ENCODE data around the gene LIN28A. TPM values are rescaled to one million over a fixed set of nuclear protein-coding genes. Genes with fewer than 3 reads are reported as not detected.

LIN28A gene
- total RNA-seq: not detected in 2 replicates

GRCh38 chr1:26410706-26411623 is at the start of gene LIN28A:
LIN28A (plus strand) TSS chr1:26410817; CDS start chr1:26410892, 75 bp downstream.
- H3K4me3 ChIP-seq (ENCODE audit: low read depth, low read length): no peak within 1 kb of the TSS
- no peak for DNase-seq (ENCODE audit: low read depth)
- TF ChIP-seq CTCF (IDR thresholded peaks at IDR 0.05; ENCODE audit: insufficient read depth, low read length, poor library complexity, severe bottlenecking): no peak
- no peaks in the 10 kb centered on the region for H3K36me3 ChIP-seq (ENCODE audit: control insufficient read depth, insufficient read depth, low read length)
- H3K27me3 ChIP-seq (ENCODE audit: control insufficient read depth, insufficient read depth, low read length): peaks cover 61% of the 10 kb centered on the region

GRCh38 chr1:26361605-26362122 is 49.0 kb upstream of the LIN28A start:
- Histone ChIP-seq H3K36me3 (ENCODE audit: control insufficient read depth, insufficient read depth, low read length) (no peaks in the 10 kb centered on the region), H3K27me3 (ENCODE audit: control insufficient read depth, insufficient read depth, low read length) (peaks cover 45% of the 10 kb centered on the region), H3K4me3 (ENCODE audit: low read depth, low read length) (no peak overlapping the region)
- DNase-seq (ENCODE audit: low read depth): no peak
- no peak for TF ChIP-seq CTCF (IDR thresholded peaks at IDR 0.05; ENCODE audit: insufficient read depth, low read length, poor library complexity, severe bottlenecking)

GRCh38 chr1:26362331-26362730 is 48.3 kb upstream of the LIN28A start:
- Histone ChIP-seq H3K36me3 (ENCODE audit: control insufficient read depth, insufficient read depth, low read length) (no peaks in the 10 kb centered on the region), H3K27me3 (ENCODE audit: control insufficient read depth, insufficient read depth, low read length) (peaks cover 45% of the 10 kb centered on the region), H3K4me3 (ENCODE audit: low read depth, low read length) (no peak overlapping the region)
- no peak for TF ChIP-seq CTCF (IDR thresholded peaks at IDR 0.05; ENCODE audit: insufficient read depth, low read length, poor library complexity, severe bottlenecking)
- DNase-seq (ENCODE audit: low read depth): no peak

GRCh38 chr1:26363549-26364448 is 46.8 kb upstream of the LIN28A start:
- H3K4me3 ChIP-seq (ENCODE audit: low read depth, low read length): no peak overlapping the region
- DNase-seq (ENCODE audit: low read depth): no peak
- peaks cover 40% of the 10 kb centered on the region for H3K27me3 ChIP-seq (ENCODE audit: control insufficient read depth, insufficient read depth, low read length)
- H3K36me3 ChIP-seq (ENCODE audit: control insufficient read depth, insufficient read depth, low read length): no peaks in the 10 kb centered on the region
- peak; percentile 98 for TF ChIP-seq CTCF (IDR thresholded peaks at IDR 0.05; ENCODE audit: insufficient read depth, low read length, poor library complexity, severe bottlenecking)

- peaks cover 30% of the 10 kb centered on the region for H3K27me3 ChIP-seq (ENCODE audit: control insufficient read depth, insufficient read depth, low read length)
- no peak for TF ChIP-seq CTCF (IDR thresholded peaks at IDR 0.05; ENCODE audit: insufficient read depth, low read length, poor library complexity, severe bottlenecking)
- DNase-seq (ENCODE audit: low read depth): no peak
These were observed 45.7 kb upstream of the LIN28A start for GRCh38 chr1:26364956-26365355.

More at GRCh38 chr1:26364956-26365355, 45.7 kb upstream of the LIN28A start:
- H3K36me3 ChIP-seq (ENCODE audit: control insufficient read depth, insufficient read depth, low read length): no peaks in the 10 kb centered on the region
- no peak overlapping the region for H3K4me3 ChIP-seq (ENCODE audit: low read depth, low read length)

Data from kidney epithelial cell (primary cell).